SU-DHL-6 (cell line): ENCODE measurements around the gene PDIK1L.

Source experiments
- H2AFZ ChIP-seq: fragments of 200-600 bp; sonication (generic); 2 replicates; pipeline ENCODE4 v1.6.1; 2014; ENCODE audit warnings: low read depth, mild to moderate bottlenecking, moderate library complexity, mixed read lengths, antibody characterized with exemption, low read length; ENCODE audit not compliant: severe bottlenecking
- H3F3A ChIP-seq: fragments of 200-600 bp; shearing (Covaris generic); 2 replicates; pipeline ENCODE4 v1.6.0; 2016; ENCODE audit warnings: antibody characterized with exemption, mild to moderate bottlenecking; ENCODE audit not compliant: insufficient read depth
- H3K27ac ChIP-seq: fragments of 200-600 bp; sonication (generic); 2 replicates; pipeline ENCODE4 v1.5.1; 2016; ENCODE audit warnings: low read depth, mild to moderate bottlenecking, low read length, moderate library complexity, mixed read lengths
- H3K27me3 ChIP-seq: fragments of 200-600 bp; sonication (generic), shearing (Covaris generic); 2 replicates; pipeline ENCODE4 v1.6.0; 2014; ENCODE audit warnings: mild to moderate bottlenecking, low read length
- H3K36me3 ChIP-seq: fragments of 200-600 bp; sonication (generic); 2 replicates; pipeline ENCODE4 v1.6.1; 2014; ENCODE audit warnings: mild to moderate bottlenecking, low read length, mixed read lengths
- H3K4me2 ChIP-seq: fragments of 300-600, 200-600 bp; shearing (Covaris generic), sonication (generic); 2 replicates; pipeline ENCODE4 v1.6.0; 2014; ENCODE audit warnings: low read length, low read depth, mild to moderate bottlenecking; ENCODE audit not compliant: poor library complexity, severe bottlenecking
- H3K4me3 ChIP-seq: fragments of 200-600 bp; sonication (generic); 2 replicates; pipeline ENCODE4 v1.5.1; 2014; ENCODE audit warnings: antibody characterized with exemption, low read length, mild to moderate bottlenecking, mixed read lengths; ENCODE audit not compliant: insufficient read depth, poor library complexity, severe bottlenecking
- H3K79me2 ChIP-seq: fragments of 200-600 bp; sonication (generic); 2 replicates; pipeline ENCODE4 v1.6.1; 2014; ENCODE audit warnings: mild to moderate bottlenecking, low read length, moderate library complexity; ENCODE audit not compliant: insufficient read depth
- H3K9ac ChIP-seq: fragments of 200-600 bp; sonication (generic); 2 replicates; pipeline ENCODE4 v1.7.0; 2014; ENCODE audit warnings: mild to moderate bottlenecking, low read length
- H3K9me2 ChIP-seq: fragments of 200-600 bp; sonication (generic); replicated peaks from 2 replicates; pipeline ENCODE4 v1.6.1; 2014; ENCODE audit warnings: low read length; ENCODE audit not compliant: insufficient read depth
- H3K9me3 ChIP-seq: fragments of 200-600 bp; sonication (generic); 2 replicates; pipeline ENCODE4 v1.6.1; 2014; ENCODE audit warnings: low read length, mixed read lengths; ENCODE audit not compliant: insufficient read depth
- H4K20me1 ChIP-seq: fragments of 200-600 bp; sonication (generic); 2 replicates; pipeline ENCODE4 v1.6.1; 2014; ENCODE audit warnings: low read depth, mild to moderate bottlenecking, antibody characterized with exemption, low read length, moderate library complexity, mixed read lengths
- EZH2phosphoT487 ChIP-seq: fragments of 200-600 bp; sonication (generic), shearing (Covaris generic); conservative IDR thresholded peaks from 2 replicates; pipeline ENCODE4 v1.6.1; 2018; ENCODE audit warnings: mild to moderate bottlenecking, antibody characterized with exemption, low read length, moderate library complexity, mixed read lengths
- TF ChIP-seq, protein P1 (sequence below): fragments of 200-600 bp; sonication (generic); IDR thresholded peaks from one replicate; pipeline ENCODE4 v1.5.1; 2017; ENCODE audit warnings: antibody characterized with exemption, mild to moderate bottlenecking, low read length, moderate library complexity; ENCODE audit not compliant: insufficient read depth, poor library complexity, severe bottlenecking

PDIK1L gene

DNA sequence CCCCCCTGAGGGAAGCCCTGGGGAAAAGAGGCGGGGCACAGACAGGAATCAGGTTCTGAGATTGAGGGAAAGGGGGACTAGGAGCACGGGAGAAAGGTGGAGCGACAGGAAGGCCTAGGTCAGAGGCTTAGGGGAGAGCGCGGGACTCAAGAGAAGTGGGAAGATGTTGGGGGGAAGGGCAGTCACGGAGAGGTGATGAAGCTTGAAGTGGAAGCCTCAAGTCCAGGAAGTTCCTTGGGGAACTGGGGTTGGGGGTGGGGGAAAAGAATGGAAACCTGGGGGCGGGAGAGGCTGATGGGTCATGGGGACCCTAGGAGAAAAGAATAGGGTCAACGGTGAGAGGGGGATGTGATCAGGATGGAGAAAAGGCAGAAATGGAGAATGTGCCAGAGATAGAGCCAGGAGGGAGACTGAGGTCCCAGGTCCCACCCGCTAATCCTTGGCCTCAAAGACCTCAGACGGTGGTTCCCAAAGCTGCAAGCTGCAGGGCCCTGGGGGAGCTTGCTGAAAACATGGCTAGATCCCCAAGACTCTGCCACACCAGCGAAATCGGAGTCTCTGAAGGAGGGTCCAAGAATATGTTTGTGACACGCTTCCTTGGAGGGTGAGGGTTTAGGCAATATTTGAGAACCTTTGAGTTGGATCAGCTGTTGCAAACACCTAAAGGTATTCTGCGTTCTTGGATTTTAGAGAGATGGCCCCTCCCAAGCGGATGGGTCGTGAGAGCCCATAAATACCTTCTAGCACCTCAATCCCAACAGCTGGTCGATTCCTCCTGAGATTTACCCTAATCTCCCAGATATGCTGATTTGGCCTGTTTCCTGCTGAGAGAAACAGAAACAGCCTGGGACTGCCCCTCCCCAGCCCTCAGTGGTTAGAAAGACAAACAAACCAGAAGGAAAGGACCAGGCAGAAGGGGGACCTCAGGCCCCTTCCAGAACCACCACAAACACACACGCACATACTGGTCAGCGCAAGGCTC lies 53.5 kb downstream of the PDIK1L start:
- Histone ChIP-seq H3K36me3 (no peaks in the 10 kb centered on the region), H2AFZ (no peak overlapping the region), H3K9me2 (no peaks in the 10 kb centered on the region), H3K9ac (no peak overlapping the region), H3K27me3 (no peaks in the 10 kb centered on the region), H3K4me3 (no peak overlapping the region), H3F3A (no peaks in the 10 kb centered on the region), H3K27ac (no peak overlapping the region), H3K79me2 (peaks cover 3% of the 10 kb centered on the region), H3K4me2 (no peak overlapping the region), H3K9me3 (no peaks in the 10 kb centered on the region), H4K20me1 (no peaks in the 10 kb centered on the region)
- TF ChIP-seq, protein P1, sequence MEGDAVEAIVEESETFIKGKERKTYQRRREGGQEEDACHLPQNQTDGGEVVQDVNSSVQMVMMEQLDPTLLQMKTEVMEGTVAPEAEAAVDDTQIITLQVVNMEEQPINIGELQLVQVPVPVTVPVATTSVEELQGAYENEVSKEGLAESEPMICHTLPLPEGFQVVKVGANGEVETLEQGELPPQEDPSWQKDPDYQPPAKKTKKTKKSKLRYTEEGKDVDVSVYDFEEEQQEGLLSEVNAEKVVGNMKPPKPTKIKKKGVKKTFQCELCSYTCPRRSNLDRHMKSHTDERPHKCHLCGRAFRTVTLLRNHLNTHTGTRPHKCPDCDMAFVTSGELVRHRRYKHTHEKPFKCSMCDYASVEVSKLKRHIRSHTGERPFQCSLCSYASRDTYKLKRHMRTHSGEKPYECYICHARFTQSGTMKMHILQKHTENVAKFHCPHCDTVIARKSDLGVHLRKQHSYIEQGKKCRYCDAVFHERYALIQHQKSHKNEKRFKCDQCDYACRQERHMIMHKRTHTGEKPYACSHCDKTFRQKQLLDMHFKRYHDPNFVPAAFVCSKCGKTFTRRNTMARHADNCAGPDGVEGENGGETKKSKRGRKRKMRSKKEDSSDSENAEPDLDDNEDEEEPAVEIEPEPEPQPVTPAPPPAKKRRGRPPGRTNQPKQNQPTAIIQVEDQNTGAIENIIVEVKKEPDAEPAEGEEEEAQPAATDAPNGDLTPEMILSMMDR = no peak

DNA sequence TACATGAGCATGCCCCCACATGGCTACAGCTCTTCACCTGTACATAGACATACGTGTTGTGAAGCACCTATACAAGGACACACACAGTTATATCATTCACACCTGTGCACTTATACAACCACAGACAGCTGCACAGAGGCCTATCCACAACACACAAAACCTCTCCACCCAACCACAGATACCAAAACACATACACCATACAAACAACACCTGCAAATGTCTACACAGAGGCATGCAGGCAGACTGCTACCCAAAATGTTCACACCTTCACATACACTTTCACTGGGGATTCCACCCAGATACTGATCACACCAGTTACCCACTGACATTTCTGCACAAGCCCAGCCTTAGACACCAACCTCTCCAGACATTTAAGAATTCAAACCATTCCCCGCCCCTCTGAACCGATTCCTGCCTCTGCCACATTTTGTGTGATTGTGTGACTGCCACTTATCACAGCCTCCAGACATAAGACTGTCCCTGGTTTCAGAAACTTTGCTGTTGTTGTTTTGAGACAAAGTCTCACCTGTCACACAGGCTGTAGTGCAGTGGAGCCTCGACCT lies 55.2 kb downstream of the PDIK1L start:
- no peaks in the 10 kb centered on the region for H3K36me3 ChIP-seq
- no peak overlapping the region for H3K9ac ChIP-seq
- H2AFZ ChIP-seq = no peak overlapping the region
- H3F3A ChIP-seq = no peaks in the 10 kb centered on the region
- no peaks in the 10 kb centered on the region for H4K20me1 ChIP-seq
- peaks cover 11% of the 10 kb centered on the region for H3K79me2 ChIP-seq
- no peak overlapping the region for H3K27ac ChIP-seq
- no peaks in the 10 kb centered on the region for H3K9me3 ChIP-seq
- no peak overlapping the region for H3K4me3 ChIP-seq
- H3K4me2 ChIP-seq = no peak overlapping the region
- TF ChIP-seq EZH2phosphoT487 = no peak
- H3K27me3 ChIP-seq = no peaks in the 10 kb centered on the region
- H3K9me2 ChIP-seq = no peaks in the 10 kb centered on the region

DNA sequence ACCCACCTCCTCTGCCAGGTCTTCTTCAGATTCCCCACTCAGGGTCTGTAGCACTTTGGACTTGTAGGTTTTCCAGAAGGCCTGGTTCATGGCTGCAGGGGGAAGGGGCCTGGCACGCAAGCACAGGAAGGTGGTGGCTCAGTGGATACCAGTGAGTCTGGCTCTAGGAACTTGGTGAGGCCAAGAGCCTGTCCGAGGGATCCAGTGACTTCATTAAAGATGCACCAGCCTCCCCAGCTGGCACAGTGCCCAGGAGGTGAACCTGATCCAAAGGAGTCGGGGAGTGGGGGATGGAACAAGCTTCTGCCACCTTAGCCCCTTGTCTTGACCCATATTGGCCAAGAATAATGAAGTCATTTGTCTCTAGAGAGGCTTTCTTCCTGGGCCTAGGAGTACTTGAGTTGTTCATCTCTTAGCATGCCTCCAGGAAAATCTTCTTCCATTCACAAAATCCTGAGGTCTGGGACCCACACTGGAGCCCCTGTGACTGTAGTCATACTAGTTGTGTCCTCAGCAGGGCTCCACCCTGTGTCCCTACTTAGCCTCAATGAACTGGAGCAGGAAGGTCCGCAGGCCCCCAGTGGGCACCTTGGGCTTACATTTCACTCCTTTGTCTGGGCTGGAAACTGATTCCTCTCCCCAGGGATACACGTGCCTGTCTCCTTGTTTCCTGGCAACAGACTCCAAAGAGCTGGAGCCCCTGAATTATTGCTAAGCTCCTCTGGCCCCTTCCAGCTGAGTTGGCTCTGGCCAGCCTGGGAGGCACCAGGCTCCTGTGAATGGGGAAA lies 57.0 kb downstream of the PDIK1L start, which contains the start of gene C1orf232:
Gene C1orf232 (minus strand): TSS at position 554 of the 788 bp plus-strand sequence. CDS start 464 bp downstream, at position 90.
- H3K36me3 ChIP-seq = no peaks in the 10 kb centered on the region
- no peaks in the 10 kb centered on the region for H3K9me2 ChIP-seq
- peak within 1 kb of the TSS; percentile 84 for H3K4me2 ChIP-seq
- peak within 1 kb of the TSS; percentile 78 for H2AFZ ChIP-seq
- peak within 1 kb of the TSS; percentile 99 for H3K9ac ChIP-seq
- H4K20me1 ChIP-seq = no peaks in the 10 kb centered on the region
- no peaks in the 10 kb centered on the region for H3F3A ChIP-seq
- peaks cover 11% of the 10 kb centered on the region for H3K79me2 ChIP-seq
- no peaks in the 10 kb centered on the region for H3K27me3 ChIP-seq
- peak within 1 kb of the TSS; percentile 98 for H3K4me3 ChIP-seq
- peak within 1 kb of the TSS; percentile 33 for H3K27ac ChIP-seq
- TF ChIP-seq, protein P1 = no peak
- TF ChIP-seq EZH2phosphoT487 = no peak
- no peaks in the 10 kb centered on the region for H3K9me3 ChIP-seq
